Activated CD8-positive, alpha-beta memory T cell treated with anti-CD3 and anti-CD28 coated beads for 1 hour (primary cell): Measurements from ENCODE around the gene RBM19.

ENCODE experiments used
- DNase-seq, 2 donors: peaks; one replicate each; pipeline ENCODE4 v3.0.0-alpha.2; 2020; ENCODE audit warnings: low read depth in 1 of 2; ENCODE audit errors: extremely low read depth in 1 of 2

Gene RBM19

DNA sequence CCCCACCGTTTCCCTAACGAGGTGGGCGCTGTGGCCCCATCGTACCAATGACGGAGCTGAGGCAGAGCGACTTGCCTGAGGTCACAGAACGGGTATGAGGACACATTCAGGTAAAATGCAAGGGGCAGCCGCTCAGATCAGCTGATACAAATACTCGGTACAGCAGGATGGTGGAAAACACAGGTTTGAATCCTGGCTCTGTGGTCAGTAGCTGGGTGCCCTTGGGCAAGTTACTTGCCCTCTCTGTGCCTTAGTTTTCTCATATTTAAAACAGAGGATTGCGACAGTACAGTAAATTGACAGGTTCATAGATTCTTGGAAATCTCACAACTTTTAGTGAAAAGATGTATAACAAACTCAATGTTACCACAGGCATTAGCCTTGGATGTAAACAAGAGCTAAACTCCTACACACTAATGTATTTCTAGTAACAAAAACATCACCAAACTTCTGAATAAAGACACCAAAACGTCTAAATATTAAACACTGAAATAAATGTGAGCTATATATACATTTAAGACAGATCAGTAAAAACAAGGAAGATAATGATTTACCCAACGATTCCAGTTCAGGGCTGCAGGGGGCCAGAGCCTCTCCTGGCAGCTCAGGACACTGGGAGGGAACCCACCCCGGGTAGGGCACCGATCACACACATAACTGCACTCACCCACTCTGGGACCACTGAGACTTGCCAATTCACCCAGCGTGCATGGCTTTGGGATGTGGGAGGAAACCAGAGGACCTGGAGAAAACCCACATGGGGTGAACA, 128.4 kb downstream of the RBM19 start:
- no peak for DNase-seq

DNA sequence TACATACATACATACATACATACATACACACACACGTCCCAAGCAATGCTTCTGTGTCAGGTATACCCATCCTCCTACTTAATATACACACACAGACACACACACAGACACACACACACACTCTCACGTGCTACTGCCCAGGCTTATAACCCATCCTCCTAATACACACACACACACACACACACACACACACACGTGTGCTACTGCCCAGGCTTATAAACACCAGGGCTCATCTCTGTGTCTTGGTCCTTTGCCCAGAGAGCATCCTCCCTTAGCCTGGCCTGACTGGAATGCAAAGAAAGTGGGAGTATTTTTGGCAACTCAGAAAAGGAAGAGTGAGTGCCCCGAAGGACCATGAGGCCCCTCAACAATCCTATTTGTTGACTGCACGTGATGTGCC, 129.0 kb downstream of the RBM19 start:
- no peak for DNase-seq

DNA sequence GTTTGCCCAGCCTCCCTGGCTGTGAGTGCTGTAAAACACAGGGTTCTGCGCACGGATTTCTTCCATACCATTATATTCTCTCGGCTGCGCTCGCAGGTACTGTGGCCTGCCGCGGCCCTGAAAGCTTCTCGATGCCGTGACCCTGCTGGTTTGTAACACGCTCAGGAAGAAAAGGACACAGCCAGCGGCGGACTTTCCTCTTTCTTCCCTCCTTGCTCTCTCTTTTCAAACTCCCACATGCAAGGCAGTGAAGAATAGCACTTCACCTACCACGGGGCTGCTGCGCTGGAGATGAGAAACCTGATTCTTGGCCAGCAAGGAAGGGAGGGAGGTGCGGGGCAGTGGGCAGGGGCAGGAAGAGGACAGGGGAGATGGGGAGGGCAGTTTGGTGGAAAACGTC, 130.2 kb downstream of the RBM19 start:
- DNase-seq, result no peak

DNA sequence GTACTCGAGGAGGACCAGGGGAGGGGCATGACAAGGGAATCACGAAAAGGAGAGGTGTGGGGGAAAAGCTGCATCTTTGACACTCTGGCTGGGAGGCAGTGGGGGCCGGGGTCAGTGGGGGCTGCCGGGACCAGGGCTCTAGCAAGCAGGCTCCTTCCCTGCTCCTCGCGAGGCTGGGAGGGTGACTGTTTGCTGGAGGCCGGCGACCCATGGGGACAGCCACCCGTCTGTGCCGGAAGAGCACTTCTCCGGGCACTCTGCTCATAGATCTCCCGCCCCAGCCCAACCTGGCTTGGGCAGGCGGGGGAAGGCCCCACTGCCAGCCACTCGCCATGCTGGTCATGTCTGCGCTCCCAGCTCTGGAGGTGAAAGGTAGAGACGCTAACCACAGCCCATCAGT, 130.7 kb downstream of the RBM19 start:
- no peak for DNase-seq

DNA sequence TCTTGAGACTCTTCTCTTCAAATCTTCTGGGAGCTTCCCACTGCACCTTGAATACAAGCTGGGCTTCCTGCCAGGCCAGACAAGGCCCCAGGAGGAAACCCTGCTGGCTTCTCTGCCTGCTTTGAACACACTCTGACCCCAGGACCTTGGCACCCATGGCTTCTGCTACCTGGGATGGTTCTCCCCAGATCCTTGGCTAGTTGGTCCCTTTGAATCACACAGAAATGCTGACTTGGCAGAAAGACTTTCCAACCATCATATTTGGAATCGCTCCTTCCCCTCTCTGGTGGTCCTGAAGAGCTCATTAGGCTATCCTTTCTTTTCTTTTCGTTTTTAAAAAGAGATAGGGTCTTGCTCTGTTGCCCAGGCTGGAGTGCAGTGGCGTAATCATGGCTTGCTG, 132.7 kb downstream of the RBM19 start:
- no peak for DNase-seq

DNA sequence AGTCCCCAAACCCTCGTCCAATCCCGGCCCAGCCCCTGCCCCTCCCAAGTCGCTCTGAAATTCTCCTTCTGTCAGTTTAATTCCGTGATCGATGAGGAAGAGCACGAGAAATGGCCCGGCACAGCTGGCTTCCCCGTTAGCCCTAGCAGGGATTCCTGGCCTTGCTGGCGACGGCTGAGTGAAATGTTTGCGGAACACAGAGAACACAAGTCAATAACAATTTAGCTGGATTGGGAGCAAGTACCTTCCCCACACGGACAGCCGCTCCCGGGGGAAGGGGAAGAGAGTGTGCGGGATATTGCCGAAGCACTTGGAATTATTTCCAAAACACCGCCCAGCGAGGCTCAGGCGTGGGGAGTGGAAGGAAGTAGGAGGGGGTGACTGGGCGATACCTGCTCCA, 134.6 kb downstream of the RBM19 start:
- DNase-seq, result no peak

DNA sequence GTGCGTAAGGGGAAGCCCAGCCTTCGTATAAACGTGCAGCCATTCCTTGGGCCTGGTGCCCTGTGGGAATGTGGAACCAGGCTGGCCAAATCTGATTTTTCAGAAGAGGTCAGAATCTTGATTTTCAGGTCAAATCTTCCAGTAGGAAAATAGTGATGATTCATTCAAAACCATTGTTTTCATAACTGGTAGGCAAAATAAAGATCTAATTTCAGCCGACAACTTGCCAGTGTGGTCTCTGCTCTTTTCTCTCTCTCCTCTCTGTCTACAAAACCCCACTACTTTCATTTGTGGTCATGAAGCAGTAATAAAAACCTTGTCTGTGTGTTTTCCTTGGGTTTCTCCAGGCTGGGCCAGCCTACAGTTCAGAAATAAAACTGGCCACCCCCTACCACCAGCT, 135.1 kb downstream of the RBM19 start:
- no peak for DNase-seq

DNA sequence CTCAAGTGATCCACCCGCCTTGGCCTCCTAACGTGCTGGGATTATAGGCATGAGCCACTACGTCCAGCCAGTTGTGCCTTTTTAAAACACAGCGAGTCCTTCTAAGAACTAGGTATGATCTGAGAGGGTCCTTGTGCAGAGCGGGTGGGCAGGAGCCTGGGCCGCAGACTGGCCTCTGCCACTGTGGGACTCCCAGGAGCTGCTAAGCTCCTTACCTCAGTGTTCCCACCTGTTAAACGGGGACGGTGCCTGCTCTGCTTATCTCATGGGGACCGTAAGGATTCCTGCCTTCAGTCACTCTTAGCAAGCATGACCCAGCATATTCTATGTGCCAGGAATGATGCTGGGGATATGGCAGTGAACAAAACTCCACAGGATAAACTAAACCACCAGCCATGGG, 136.9 kb downstream of the RBM19 start:
- no peak for DNase-seq

DNA sequence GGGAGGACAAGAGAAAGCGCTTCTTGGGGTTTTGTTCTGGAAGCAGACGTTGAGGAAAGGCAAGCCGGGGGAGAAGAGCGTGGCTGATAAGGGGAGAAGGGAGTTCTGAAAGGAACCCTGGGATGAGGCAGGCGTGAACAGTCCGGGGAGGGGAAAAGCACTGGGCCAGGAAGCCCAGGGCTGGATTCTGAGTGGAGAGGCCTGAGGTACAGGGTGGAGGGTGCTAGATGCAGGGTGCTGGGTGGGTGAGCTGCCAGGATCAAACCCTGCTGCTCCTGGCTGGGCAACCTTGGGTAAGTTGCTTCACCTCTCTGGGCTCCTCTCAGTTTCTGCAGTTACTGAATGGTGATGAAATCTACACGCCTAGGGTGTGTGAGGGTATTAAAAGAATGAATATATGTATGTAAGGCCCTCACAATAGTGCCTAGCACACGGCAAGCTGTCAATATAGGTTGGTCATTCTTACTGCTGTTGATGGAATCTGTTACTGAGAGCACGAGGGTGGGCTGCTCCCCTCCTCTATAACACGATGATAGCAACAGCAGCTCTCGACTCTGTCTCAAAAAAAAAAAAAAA, 138.5 kb downstream of the RBM19 start:
- no peak for DNase-seq

DNA sequence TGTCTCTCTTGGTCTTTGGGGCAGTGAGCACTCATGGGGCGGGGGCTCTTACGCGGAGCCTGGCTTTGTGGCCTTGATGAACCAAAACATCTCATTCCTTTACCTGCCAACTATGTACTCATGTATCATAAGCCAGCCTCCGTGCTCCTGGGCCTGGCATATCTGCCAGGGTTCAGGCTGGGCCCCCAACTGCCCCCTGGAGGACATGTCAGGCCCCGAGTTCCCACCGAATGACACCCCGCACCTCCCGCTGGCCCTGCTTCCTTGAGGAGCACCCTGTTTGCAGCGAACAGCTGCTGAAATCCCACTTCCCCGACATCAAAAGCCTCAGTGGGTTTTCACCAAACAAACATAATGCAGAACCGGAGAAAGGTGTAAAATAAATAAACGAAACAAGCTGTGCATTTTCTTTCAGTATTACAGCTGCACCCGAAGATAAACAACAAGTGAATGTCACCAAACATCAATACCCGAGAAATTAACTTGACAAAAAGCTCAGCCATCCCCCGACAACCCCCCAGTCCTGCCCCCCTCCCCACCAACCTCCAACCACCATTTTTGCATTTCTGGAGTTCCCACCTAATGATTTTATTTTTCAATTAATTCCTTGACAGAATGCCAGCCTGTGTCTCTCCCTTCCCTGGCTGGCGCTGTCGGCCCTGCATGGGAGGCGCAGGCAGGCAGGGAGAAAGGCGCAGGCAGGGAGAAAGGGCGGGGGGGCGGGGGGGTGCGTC, 139.2 kb downstream of the RBM19 start:
- DNase-seq, result no peak

DNA sequence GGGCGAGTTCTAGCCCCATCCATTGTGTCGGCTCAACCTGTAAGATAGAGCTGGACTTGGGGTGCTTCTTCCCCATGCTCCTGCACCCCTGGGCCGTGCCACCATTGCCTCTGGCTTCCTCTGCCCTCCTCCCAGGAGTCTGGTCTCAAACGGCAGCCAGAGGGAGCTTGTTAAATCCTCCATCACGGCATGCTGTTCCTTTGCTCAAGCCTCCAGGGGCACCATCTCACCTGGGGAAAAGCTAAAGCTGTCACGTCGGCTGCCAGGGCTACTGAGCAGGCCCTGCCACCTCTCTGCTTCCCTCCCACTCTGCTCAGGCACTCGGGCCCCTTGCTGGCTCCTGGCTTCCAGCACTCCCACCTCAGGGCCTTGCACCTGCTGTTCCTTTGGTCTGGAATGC, 140.4 kb downstream of the RBM19 start:
- no peak for DNase-seq

DNA sequence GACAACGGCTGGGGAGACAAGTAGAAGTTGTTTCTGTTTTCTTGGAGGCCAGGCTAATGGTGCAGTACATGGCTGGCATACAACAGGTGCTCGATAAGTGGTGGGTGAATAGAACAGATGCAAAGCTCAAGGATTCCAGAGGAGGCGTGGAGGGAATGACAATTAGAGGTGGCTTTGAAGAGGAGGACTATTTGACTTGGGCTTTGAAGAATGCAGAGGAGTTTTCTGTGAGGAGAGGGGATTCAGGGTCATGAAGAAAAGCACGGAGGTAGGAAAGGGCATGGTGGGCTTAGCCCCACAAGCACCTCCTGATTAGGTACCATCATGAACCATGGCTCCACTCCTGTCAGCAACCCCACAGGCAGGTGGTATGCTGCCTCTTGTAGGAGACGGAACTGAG, 142.3 kb downstream of the RBM19 start:
- no peak for DNase-seq

DNA sequence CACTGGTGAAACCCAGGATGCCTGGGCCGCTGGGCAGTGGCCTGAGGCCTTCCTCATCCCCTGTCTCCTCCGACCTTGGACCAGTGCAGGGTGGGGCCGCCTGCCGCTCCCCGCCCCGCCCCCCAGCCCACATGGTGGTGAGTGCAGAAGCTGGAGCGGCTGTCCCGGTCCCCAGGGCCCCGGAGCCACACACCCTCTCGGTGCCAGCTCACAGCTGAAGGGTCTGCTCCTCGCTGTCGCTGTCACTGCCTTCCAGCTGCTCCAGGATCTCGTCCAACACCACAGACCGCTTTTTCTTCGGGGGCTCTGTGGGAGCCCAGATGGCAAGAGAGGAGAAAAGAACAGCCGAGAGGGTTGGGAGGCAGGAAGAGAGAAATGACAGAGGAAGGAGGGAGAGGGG, 143.1 kb downstream of the RBM19 start:
- DNase-seq, result no peak

DNA sequence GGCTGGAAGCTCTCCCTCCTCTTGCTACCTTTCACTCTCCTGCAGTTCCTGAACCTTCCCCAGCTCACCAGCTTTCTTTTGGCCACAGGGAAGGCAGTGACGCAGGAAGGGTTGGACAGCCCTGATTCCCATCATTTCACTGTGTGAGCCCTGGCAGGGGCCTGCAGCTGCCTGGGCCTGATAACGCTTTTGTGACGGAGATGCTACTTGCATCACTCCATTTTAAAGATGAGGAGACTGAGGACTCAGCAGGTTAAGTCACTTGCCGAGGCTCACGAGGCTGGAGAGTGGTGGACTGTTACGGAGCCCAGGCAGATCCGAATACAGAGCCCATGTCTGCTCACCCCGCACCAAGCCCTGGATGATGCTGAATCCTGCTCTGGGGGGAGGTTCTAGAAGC, 145.3 kb downstream of the RBM19 start:
- DNase-seq, result no peak

DNA sequence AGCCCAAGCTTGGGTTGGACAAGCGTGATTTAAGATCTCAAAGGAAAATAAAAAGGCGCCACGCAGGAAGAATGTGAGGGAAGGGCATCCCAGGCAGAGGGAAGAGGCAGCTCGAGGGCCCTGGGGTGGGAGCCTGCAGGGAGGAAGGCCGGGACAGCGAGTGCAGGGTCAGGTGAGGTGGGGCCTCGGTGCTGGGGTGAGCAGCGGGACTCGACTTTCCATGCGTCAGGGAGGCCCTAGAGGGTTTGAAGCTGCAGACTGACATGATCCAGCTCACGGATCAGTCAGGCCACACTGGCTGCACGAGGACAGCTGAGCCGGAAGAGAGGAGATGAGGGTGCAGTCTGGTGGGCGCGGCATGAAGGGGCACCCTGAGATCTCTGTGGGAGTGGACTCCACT, 145.8 kb downstream of the RBM19 start:
- DNase-seq, result no peak

DNA sequence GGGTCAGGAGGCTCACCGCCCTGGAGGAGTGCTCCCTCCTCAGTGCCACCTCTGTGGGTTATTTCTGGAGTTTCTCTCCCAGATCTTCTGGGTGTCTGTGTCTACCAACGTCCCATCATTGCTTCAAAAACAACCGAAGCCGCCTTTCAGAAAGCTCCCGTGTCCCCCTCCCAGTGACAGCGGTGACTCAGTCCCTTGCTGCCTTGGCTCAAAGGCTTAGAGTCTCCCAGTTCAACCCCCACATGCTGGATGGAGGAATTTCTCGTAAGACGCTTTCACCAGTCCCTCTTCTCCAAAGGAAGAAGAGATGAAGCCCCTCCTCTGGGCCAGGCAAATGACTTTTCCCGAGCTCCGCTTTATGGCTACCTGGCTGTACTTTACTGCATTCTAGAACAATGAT, 146.6 kb downstream of the RBM19 start:
- DNase-seq, result no peak

DNA sequence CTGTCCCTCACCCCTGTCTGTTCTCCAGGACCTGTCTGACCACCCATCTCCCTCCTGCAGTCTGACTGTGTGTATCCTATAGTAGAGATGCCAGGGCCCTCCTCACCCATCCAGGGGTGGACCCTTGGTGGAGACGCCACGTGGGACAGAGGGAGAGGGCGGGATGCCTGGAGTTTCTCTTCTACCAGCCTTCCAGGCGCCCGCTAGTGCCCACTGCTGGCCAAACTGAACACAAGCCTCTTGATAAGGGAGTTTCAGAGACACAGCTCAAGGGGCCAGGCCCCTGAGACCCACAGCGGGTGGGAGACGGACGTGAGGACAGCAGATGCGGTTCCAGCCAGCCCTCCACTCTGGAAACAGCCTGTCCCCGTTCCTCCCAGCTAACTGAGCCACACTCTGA, 147.3 kb downstream of the RBM19 start:
- DNase-seq, result no peak

DNA sequence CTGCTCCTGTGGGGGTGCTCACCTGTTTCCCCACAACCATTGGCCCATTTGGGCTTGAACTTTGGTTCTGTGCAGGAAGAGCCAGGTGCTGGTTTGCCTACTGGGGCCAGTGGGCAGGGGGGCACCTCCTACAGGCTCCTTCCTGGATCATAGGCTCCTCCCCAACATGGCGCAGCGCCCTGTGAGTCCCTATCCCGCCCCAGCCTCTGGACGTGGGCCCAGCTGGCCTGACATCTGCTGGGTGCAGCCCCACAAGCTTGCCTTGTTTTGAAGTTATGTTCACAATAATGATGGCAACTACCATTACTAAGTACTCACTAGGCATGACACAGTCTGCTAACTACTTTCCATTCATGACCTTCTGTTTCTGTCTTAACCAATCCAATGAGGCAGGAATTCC, 147.8 kb downstream of the RBM19 start:
- DNase-seq, result no peak

DNA sequence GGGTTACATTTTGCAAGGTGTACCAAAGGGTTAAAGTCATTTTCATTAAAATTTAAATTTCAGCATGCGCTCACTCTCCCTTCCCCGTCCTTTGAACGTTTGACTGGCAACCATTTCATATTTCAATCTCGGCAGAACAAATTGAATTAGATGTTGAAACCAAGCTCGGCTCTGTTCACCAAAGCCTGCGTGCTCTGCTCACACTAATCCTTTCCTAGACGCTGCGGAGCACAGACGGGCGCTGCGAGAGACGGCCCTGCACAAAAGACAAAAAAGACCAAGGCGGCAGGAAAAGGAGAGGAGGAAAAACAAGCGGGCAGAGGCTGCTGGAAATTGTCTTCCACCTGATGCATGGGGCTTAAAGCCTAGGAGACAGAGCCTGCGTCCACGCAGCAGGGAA, 149.3 kb downstream of the RBM19 start:
- DNase-seq, result no peak

DNA sequence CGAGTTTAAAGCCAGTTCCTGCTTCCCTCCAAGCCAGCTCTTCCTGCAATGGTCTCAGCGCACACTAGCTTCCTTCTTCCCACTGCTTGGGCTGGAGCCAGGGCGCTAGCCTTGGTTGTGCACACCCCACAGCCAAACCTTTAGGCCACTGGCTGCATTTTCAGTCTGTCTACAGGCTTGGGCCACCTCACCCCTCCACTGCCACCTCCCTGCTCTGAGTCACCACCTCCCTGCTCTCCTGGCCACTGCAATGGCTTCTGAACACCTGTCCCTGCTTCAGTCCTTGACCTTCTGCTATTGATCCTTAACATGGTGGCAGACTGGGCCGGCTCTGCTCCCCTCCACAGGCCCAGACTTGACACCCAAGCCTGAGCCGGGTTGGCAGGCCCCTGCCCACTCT, 151.1 kb downstream of the RBM19 start:
- DNase-seq, result no peak

DNA sequence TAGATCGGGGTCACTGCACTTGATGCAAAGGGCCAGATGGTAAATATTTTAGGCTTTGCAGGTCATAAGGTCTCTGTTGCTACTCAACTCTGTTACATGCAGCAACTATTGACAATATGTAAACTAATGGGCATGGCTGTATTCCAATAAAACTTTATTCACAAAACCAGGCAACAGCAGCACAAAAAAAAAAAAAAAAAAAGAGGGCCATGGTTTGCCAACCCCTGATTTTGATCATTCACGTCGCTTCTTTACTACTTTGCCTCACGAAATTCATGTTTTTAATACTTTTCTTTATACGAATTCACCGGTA, 152.9 kb downstream of the RBM19 start:
- no peak for DNase-seq

DNA sequence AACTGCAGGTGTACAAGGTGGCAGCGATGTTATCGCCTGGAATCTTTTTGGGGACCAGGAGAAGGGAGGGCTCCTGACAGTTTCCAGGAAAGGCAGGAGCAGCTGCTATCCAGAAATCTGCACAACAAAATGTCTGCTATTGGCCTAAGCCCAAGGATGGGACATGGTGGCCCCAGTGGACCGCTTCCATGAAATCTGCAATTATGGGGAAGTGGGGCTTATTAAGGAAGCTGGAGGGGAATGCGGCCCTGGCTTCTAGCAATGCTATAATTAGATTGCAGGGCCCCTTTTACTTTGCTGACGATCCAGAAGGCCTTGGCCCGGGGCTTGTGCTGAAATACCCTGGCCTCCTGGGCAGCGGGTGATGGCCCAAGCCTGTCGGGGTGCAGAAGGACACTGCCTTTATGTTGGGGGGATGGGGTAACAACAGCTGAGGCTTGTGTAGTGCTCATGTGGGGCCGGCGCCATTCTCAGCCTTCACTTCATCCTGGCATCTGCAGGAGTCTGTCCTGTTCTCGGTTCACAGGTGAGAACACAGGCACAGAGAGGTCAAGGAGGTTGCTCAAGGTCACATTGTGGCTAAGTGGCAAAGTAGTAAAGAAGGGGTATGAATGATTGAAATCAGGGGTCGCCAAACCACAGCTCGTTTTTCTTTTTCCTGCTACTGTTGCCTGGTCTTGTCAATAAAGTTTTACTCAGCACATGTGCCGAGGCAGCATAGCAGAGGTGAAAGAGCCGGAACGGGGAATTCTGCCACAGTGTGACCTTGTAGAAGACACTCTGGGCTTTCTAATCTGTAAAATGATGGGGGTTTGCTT, 153.5 kb downstream of the RBM19 start:
- DNase-seq, result no peak
